ENCODE results near the gene SUDS3. TPM values are rescaled to one million over a fixed set of nuclear protein-coding genes. Genes with fewer than 3 reads are reported as not detected.

Gene SUDS3
- total and polyA plus RNA-seq, 2 experiments from 2014 or later: 53.0 to 77.1 TPM

- Histone ChIP-seq H3K4me1 (ENCODE audit: insufficient read depth) (peaks cover 27% of the 10 kb centered on the region), H3F3A (replicated peaks; ENCODE audit: low read depth) (no peaks in the 10 kb centered on the region), H3K4me2 (peak overlapping the region; percentile 88), H3K4me3 (peak overlapping the region; percentile 95), H3K27ac (ENCODE audit: low read depth) (peak overlapping the region; percentile 85), H3K27me3 (ENCODE audit: insufficient read depth) (peaks cover 22% of the 10 kb centered on the region), H4K20me1 (replicated peaks; ENCODE audit: insufficient read depth) (peaks cover 9% of the 10 kb centered on the region; the same call in 1 of the 2 replicates), H3K36me3 (ENCODE audit: insufficient read depth) (no peaks in the 10 kb centered on the region), H3K9me2 (ENCODE audit: insufficient read depth) (no peaks in the 10 kb centered on the region), H2AFZ (no peak overlapping the region), H3K79me2 (replicated peaks; ENCODE audit: insufficient read depth) (peaks cover 18% of the 10 kb centered on the region)
- Mint-ChIP-seq H3K27ac (no peak overlapping the region; the same call in 1 of the 2 replicates), H3K36me3 (ENCODE audit: low read depth) (no peaks in the 10 kb centered on the region), H3K4me1 (peaks cover 32% of the 10 kb centered on the region), H3K27me3 (ENCODE audit: insufficient read depth, low read depth, poor library complexity) (peaks cover 16% of the 10 kb centered on the region), H3K9me3 (no peaks in the 10 kb centered on the region; the same call in 2 of the 3 replicates), H3K4me3 (peak overlapping the region; percentile 89)
- TF ChIP-seq REST (IDR thresholded peaks at IDR 0.05; ENCODE audit: unreplicated experiment) (no peak), POLR2AphosphoS5 (IDR thresholded peaks at IDR 0.05; ENCODE audit: low read depth) (no peak), STAT1 (IDR thresholded peaks at IDR 0.05; ENCODE audit: unreplicated experiment) (no peak), ZNF331 (CRISPR knock-in tag; IDR thresholded peaks at IDR 0.05; ENCODE audit: low read depth) (no peak), ETS1 (IDR thresholded peaks at IDR 0.05) (no peak), CTCF (conservative IDR thresholded peaks at IDR 0.05; ENCODE audit: low read depth in 2 of 2) (no peak), CREB1 (CRISPR knock-in tag; IDR thresholded peaks at IDR 0.05; ENCODE audit: low read depth) (no peak)
- ATAC-seq: no peak
- DNase-seq (ENCODE audit: low spot score): no peak
Measured at GRCh38 chr12:118373616-118374015, 2.7 kb upstream of the SUDS3 start.

GRCh38 chr12:118374126-118374725 lies 2.1 kb upstream of the SUDS3 start:
- Histone ChIP-seq H3K4me3 (peak overlapping the region; percentile 95; the same call in 1 of the 2 replicates), H3K27me3 (ENCODE audit: insufficient read depth) (peaks cover 22% of the 10 kb centered on the region), H2AFZ (no peak overlapping the region), H4K20me1 (replicated peaks; ENCODE audit: insufficient read depth) (peaks cover 12% of the 10 kb centered on the region; the same call in 1 of the 2 replicates), H3K4me2 (peak overlapping the region; percentile 88), H3F3A (replicated peaks; ENCODE audit: low read depth) (no peaks in the 10 kb centered on the region), H3K27ac (ENCODE audit: low read depth) (no peak overlapping the region), H3K79me2 (replicated peaks; ENCODE audit: insufficient read depth) (peaks cover 25% of the 10 kb centered on the region), H3K36me3 (ENCODE audit: insufficient read depth) (no peaks in the 10 kb centered on the region), H3K9me2 (ENCODE audit: insufficient read depth) (no peaks in the 10 kb centered on the region), H3K4me1 (ENCODE audit: insufficient read depth) (peaks cover 27% of the 10 kb centered on the region)
- H3K4me1 Mint-ChIP-seq: peaks cover 32% of the 10 kb centered on the region
- DNase-seq (ENCODE audit: low spot score) (no peak), ATAC-seq (no peak)
- H3K27me3 Mint-ChIP-seq (ENCODE audit: insufficient read depth, low read depth, poor library complexity): peaks cover 16% of the 10 kb centered on the region
- H3K4me3 Mint-ChIP-seq: peak overlapping the region; percentile 89; the same call in 1 of the 3 replicates
- H3K27ac Mint-ChIP-seq: no peak overlapping the region
- H3K9me3 Mint-ChIP-seq: no peaks in the 10 kb centered on the region; the same call in 2 of the 3 replicates
- peaks cover 1% of the 10 kb centered on the region; the same call in 1 of the 3 replicates for H3K36me3 Mint-ChIP-seq (ENCODE audit: low read depth)
- no peak for TF ChIP-seq ETS1 (IDR thresholded peaks at IDR 0.05)
- no peak for TF ChIP-seq JUNB (IDR thresholded peaks at IDR 0.05; ENCODE audit: unreplicated experiment)
- TF ChIP-seq NANOG (IDR thresholded peaks at IDR 0.05; ENCODE audit: borderline replicate concordance): no peak
- no peak for TF ChIP-seq EZH2 (IDR thresholded peaks at IDR 0.05; ENCODE audit: low read depth, unreplicated experiment)
- no peak for TF ChIP-seq STAT1 (IDR thresholded peaks at IDR 0.05; ENCODE audit: unreplicated experiment)
- no peak for TF ChIP-seq REST (IDR thresholded peaks at IDR 0.05; ENCODE audit: unreplicated experiment)
- no peak for TF ChIP-seq ZNF114 (CRISPR knock-in tag; IDR thresholded peaks at IDR 0.05)

Data from GM23338 (cell line).